HCT116 (cell line): ENCODE measurements around the gene ZNF423. TPM values are rescaled to one million over a fixed set of nuclear protein-coding genes. Genes with fewer than 3 reads are reported as not detected.

ENCODE experiments used
- ATAC-seq: fragments of 200-7000 bp; cut with Tn5 transposase; 2 replicates; pipeline ENCODE4 v1.9.1; 2020; ENCODE audit warnings: mild to moderate bottlenecking, moderate library complexity
- BruUV-seq: library from RNA; stranded (reverse); fragments of 400-500 nt; replicated peaks from 2 replicates; lab custom pipeline; 2021; lab: Mats Ljungman, UMichigan
- CTCF ChIA-PET: fragments of 300-600 bp; sonication (Branson Sonifier 250); formaldehyde crosslinking; loops from one replicate; lab custom pipeline; 2021; ENCODE audit warnings: antibody characterized with exemption; lab: Charles Lee
- POLR2A ChIA-PET: fragments of 300-600, 350-600 bp; sonication (Branson Sonifier 250); formaldehyde crosslinking; loops from one replicate; lab custom pipeline; 2021; ENCODE audit warnings: antibody characterized with exemption; lab: Charles Lee
- RAD21 ChIA-PET, 2 experiments: fragments of 300-600 bp; sonication (Branson Sonifier 250); formaldehyde crosslinking; loops; one replicate each; lab custom pipeline; 2023; ENCODE audit warnings: low total read pairs in 2 of 2; ENCODE audit not compliant: uncharacterized antibody in 2 of 2, unreplicated experiment in 2 of 2, low non-redundant PET in 1 of 2; lab: Charles Lee
- DNase-seq: peaks from one replicate; pipeline ENCODE4 v3.0.0-alpha.2; 2010; ENCODE audit warnings: low read depth, low spot score
- H2AFZ ChIP-seq: fragments of 200-600 bp; shearing (Covaris generic), sonication (generic); 2 replicates; pipeline ENCODE4 v1.6.1; 2017; ENCODE audit warnings: low read depth, mixed run types, mixed read lengths, antibody characterized with exemption, low read length; ENCODE audit not compliant: poor library complexity, severe bottlenecking
- H3K27ac ChIP-seq: 2 replicates; pipeline ENCODE4 v1.5.1; 2012; ENCODE audit warnings: low read depth, low read length
- H3K27me3 ChIP-seq: fragments of 200-600 bp; sonication (generic); 2 replicates; pipeline ENCODE4 v1.6.1; 2016; ENCODE audit warnings: mixed run types, low read length, mixed read lengths; ENCODE audit not compliant: insufficient read depth
- H3K36me3 ChIP-seq, 2 experiments: fragments of 200-500 bp in 1 of 2; fragments of 200-600 bp in 1 of 2; sonication (Bioruptor generic) in 1 of 2; sonication (generic) in 1 of 2; 2 replicates each; pipeline versions ENCODE4 v1.5.1 to v1.6.1; 2014 to 2016; ENCODE audit warnings: low read length in 2 of 2, inconsistent platforms in 1 of 2, mixed read lengths in 1 of 2, mixed run types in 1 of 2; ENCODE audit not compliant: insufficient read depth in 2 of 2, control insufficient read depth in 1 of 2
- H3K4me1 ChIP-seq, 2 experiments: fragments of 200-600 bp in 1 of 2; sonication (generic) in 1 of 2; 2 replicates each; pipeline versions ENCODE4 v1.5.1 to v1.6.1; 2012 to 2017; ENCODE audit warnings: low read length in 2 of 2, inconsistent platforms in 1 of 2, mild to moderate bottlenecking in 1 of 2, mixed read lengths in 1 of 2, mixed run types in 1 of 2, moderate library complexity in 1 of 2; ENCODE audit not compliant: insufficient read depth in 2 of 2, control insufficient read depth in 1 of 2
- H3K4me2 ChIP-seq: fragments of 200-600 bp; sonication (generic); 2 replicates; pipeline ENCODE4 v1.6.1; 2017; ENCODE audit warnings: mixed run types, low read length, mixed read lengths
- H3K4me3 ChIP-seq, 2 experiments: fragments of 200-600 bp in 1 of 2; sonication (generic) in 1 of 2; replicated peaks in 1 of 2; 2 replicates each; pipeline ENCODE4 v1.5.1; 2011 to 2016; ENCODE audit warnings: low read length in 2 of 2, control low read depth in 1 of 2, low read depth in 1 of 2, mild to moderate bottlenecking in 1 of 2, mixed read lengths in 1 of 2, mixed run types in 1 of 2
- H3K79me2 ChIP-seq: fragments of 200-600 bp; sonication (generic); 2 replicates; pipeline ENCODE4 v1.6.1; 2017; ENCODE audit warnings: mild to moderate bottlenecking, mixed run types, low read length, moderate library complexity, mixed read lengths; ENCODE audit not compliant: insufficient read depth
- H3K9ac ChIP-seq: fragments of 200-600 bp; sonication (generic); 2 replicates; pipeline ENCODE4 v1.6.1; 2016; ENCODE audit warnings: low read length, mixed read lengths
- H3K9me2 ChIP-seq: fragments of 200-600 bp; sonication (generic), shearing (Covaris generic); 2 replicates; pipeline ENCODE4 v1.6.1; 2017; ENCODE audit warnings: mixed run types, mild to moderate bottlenecking, moderate library complexity; ENCODE audit not compliant: insufficient read depth
- H3K9me3 ChIP-seq, 2 experiments: fragments of 200-500 bp in 1 of 2; fragments of 200-600 bp in 1 of 2; sonication (Bioruptor generic) in 1 of 2; sonication (generic) in 1 of 2; 2 replicates each; pipeline ENCODE4 v1.6.1; 2014 to 2017; ENCODE audit warnings: low read length in 2 of 2, mixed read lengths in 2 of 2, inconsistent platforms in 1 of 2, low read depth in 1 of 2, mild to moderate bottlenecking in 1 of 2, mixed run types in 1 of 2, moderate library complexity in 1 of 2; ENCODE audit not compliant: control insufficient read depth in 1 of 2, insufficient read depth in 1 of 2
- H4K20me1 ChIP-seq: fragments of 200-600 bp; sonication (generic), shearing (Covaris generic); 2 replicates; pipeline ENCODE4 v1.6.1; 2017; ENCODE audit warnings: mixed run types, mild to moderate bottlenecking, moderate library complexity; ENCODE audit not compliant: insufficient read depth
- CEBPB ChIP-seq: IDR thresholded peaks from 2 replicates; pipeline ENCODE4 v1.6.1; 2012; ENCODE audit warnings: low read depth
- CTCF ChIP-seq, 3 experiments: fragments of 200-600 bp in 1 of 3; sonication (generic) in 1 of 3; IDR thresholded peaks in 2 of 3; conservative IDR thresholded peaks in 1 of 3; 2 replicates each; pipeline ENCODE4 v1.5.1; 2012 to 2017; ENCODE audit warnings: low read depth in 2 of 3, low read length in 2 of 3, antibody characterized with exemption in 1 of 3, borderline replicate concordance in 1 of 3, control low read depth in 1 of 3, mild to moderate bottlenecking in 1 of 3, mixed read lengths in 1 of 3, mixed run types in 1 of 3, moderate library complexity in 1 of 3; ENCODE audit not compliant: insufficient read depth in 1 of 3
- EGR1 ChIP-seq: IDR thresholded peaks from 2 replicates; pipeline ENCODE4 v1.6.1; 2012; ENCODE audit warnings: low read depth
- ELF1 ChIP-seq: IDR thresholded peaks from 2 replicates; pipeline ENCODE4 v1.6.1; 2012; ENCODE audit warnings: low read depth, borderline replicate concordance
- EZH2phosphoT487 ChIP-seq: fragments of 200-600 bp; IDR thresholded peaks from 2 replicates; pipeline ENCODE4 v1.6.1; 2018; ENCODE audit warnings: antibody characterized with exemption, borderline replicate concordance
- REST ChIP-seq: IDR thresholded peaks from 2 replicates; pipeline ENCODE4 v1.6.1; 2012; ENCODE audit warnings: low read depth
- SP1 ChIP-seq: IDR thresholded peaks from 2 replicates; pipeline ENCODE4 v1.6.1; 2012; ENCODE audit warnings: low read depth
- TCF7L2 ChIP-seq: IDR thresholded peaks from 2 replicates; pipeline ENCODE4 v1.7.0; 2011; ENCODE audit warnings: borderline replicate concordance, inconsistent platforms; ENCODE audit not compliant: insufficient read depth, insufficient read length; ENCODE audit errors: extremely low read depth
- ZNF274 ChIP-seq: fragments of 200-500 bp; sonication (Bioruptor generic); IDR thresholded peaks from 2 replicates; pipeline ENCODE4 v1.6.1; 2014; ENCODE audit warnings: mild to moderate bottlenecking, low read depth, low read length, inconsistent platforms
- intact Hi-C: fragments of 100-400 bp; cut with micrococcal nuclease; formaldehyde crosslinking; loops from 2 replicates; pipeline ENCODE4 v1.10.0; 2022
- total RNA-seq: library from RNA; stranded (reverse); gene quantifications from one replicate; pipeline ENCODE4 v1.2.1, GENCODE V29; 2021; ENCODE audit not compliant: unreplicated experiment

The ZNF423 gene
- total RNA-seq, 1 experiment from 2014 or later, result 0.22 TPM

GRCh38 chr16:49901711-49902110, 45.8 kb upstream of the ZNF423 start:
- ChIA-PET POLR2A (no interaction called here), RAD21 (no interaction called here), CTCF (no interaction called here)
- intact Hi-C loops, result no loop called here
- no peaks in the 10 kb centered on the region for H3K36me3 ChIP-seq
- no peak overlapping the region for H3K4me3 ChIP-seq
- no peak overlapping the region for H3K27ac ChIP-seq
- no peaks in the 10 kb centered on the region for H3K9me3 ChIP-seq
- no peaks in the 10 kb centered on the region for H4K20me1 ChIP-seq
- no peak overlapping the region for H2AFZ ChIP-seq
- BruUV-seq, result no TSS peak
- TF ChIP-seq TCF7L2, result no peak
- no peak for TF ChIP-seq ELF1
- H3K4me1 ChIP-seq, result no peaks in the 10 kb centered on the region
- ATAC-seq, result no peak
- DNase-seq, result no peak
- no peaks in the 10 kb centered on the region for H3K27me3 ChIP-seq
- H3K4me2 ChIP-seq, result no peak overlapping the region
- H3K9ac ChIP-seq, result no peak overlapping the region
- H3K9me2 ChIP-seq, result no peaks in the 10 kb centered on the region
- no peaks in the 10 kb centered on the region for H3K79me2 ChIP-seq

GRCh38 chr16:49900875-49901274, 45.0 kb upstream of the ZNF423 start:
- intact Hi-C loops, result no loop called here
- Histone ChIP-seq H3K4me1 (no peaks in the 10 kb centered on the region), H3K79me2 (no peaks in the 10 kb centered on the region), H3K9me2 (no peaks in the 10 kb centered on the region), H3K9ac (no peak overlapping the region), H2AFZ (no peak overlapping the region), H3K27me3 (no peaks in the 10 kb centered on the region), H3K4me2 (no peak overlapping the region), H4K20me1 (no peaks in the 10 kb centered on the region), H3K36me3 (no peaks in the 10 kb centered on the region), H3K4me3 (no peak overlapping the region), H3K9me3 (no peaks in the 10 kb centered on the region), H3K27ac (no peak overlapping the region)
- no TSS peak for BruUV-seq
- CTCF ChIA-PET, result no interaction called here
- RAD21 ChIA-PET, result no interaction called here
- POLR2A ChIA-PET, result no interaction called here
- TF ChIP-seq ZNF274 (no peak), CEBPB (no peak), TCF7L2 (no peak), SP1 (no peak), EZH2phosphoT487 (no peak), CTCF (IDR thresholded peaks at IDR 0.05 in 2 of 3, conservative IDR thresholded peaks at IDR 0.05 in 1 of 3; ENCODE audit: borderline replicate concordance in 1 of 3, insufficient read depth in 1 of 3, low read depth in 2 of 3, low read length in 2 of 3) (no peak), EGR1 (no peak), ELF1 (no peak), REST (no peak)
- no peak for ATAC-seq
- no peak for DNase-seq
